SU-DHL-6 (cell line): Measurements from ENCODE around the gene OAS3.
"Not testable (repeated sequence)": the region's sequence is repeated elsewhere in the genome, so short reads cannot be mapped to it uniquely, and the experiment has no call there.

ENCODE experiments used
- H2AFZ ChIP-seq: fragments of 200-600 bp; sonication (generic); 2 replicates; pipeline ENCODE4 v1.6.1; 2014; ENCODE audit warnings: low read depth, mild to moderate bottlenecking, moderate library complexity, mixed read lengths, antibody characterized with exemption, low read length; ENCODE audit not compliant: severe bottlenecking
- H3F3A ChIP-seq: fragments of 200-600 bp; shearing (Covaris generic); 2 replicates; pipeline ENCODE4 v1.6.0; 2016; ENCODE audit warnings: antibody characterized with exemption, mild to moderate bottlenecking; ENCODE audit not compliant: insufficient read depth
- H3K27ac ChIP-seq: fragments of 200-600 bp; sonication (generic); 2 replicates; pipeline ENCODE4 v1.5.1; 2016; ENCODE audit warnings: low read depth, mild to moderate bottlenecking, low read length, moderate library complexity, mixed read lengths
- H3K27me3 ChIP-seq: fragments of 200-600 bp; sonication (generic), shearing (Covaris generic); 2 replicates; pipeline ENCODE4 v1.6.0; 2014; ENCODE audit warnings: mild to moderate bottlenecking, low read length
- H3K36me3 ChIP-seq: fragments of 200-600 bp; sonication (generic); 2 replicates; pipeline ENCODE4 v1.6.1; 2014; ENCODE audit warnings: mild to moderate bottlenecking, low read length, mixed read lengths
- H3K4me2 ChIP-seq: fragments of 300-600, 200-600 bp; shearing (Covaris generic), sonication (generic); 2 replicates; pipeline ENCODE4 v1.6.0; 2014; ENCODE audit warnings: low read length, low read depth, mild to moderate bottlenecking; ENCODE audit not compliant: poor library complexity, severe bottlenecking
- H3K4me3 ChIP-seq: fragments of 200-600 bp; sonication (generic); 2 replicates; pipeline ENCODE4 v1.5.1; 2014; ENCODE audit warnings: antibody characterized with exemption, low read length, mild to moderate bottlenecking, mixed read lengths; ENCODE audit not compliant: insufficient read depth, poor library complexity, severe bottlenecking
- H3K79me2 ChIP-seq: fragments of 200-600 bp; sonication (generic); 2 replicates; pipeline ENCODE4 v1.6.1; 2014; ENCODE audit warnings: mild to moderate bottlenecking, low read length, moderate library complexity; ENCODE audit not compliant: insufficient read depth
- H3K9ac ChIP-seq: fragments of 200-600 bp; sonication (generic); 2 replicates; pipeline ENCODE4 v1.7.0; 2014; ENCODE audit warnings: mild to moderate bottlenecking, low read length
- H3K9me2 ChIP-seq: fragments of 200-600 bp; sonication (generic); replicated peaks from 2 replicates; pipeline ENCODE4 v1.6.1; 2014; ENCODE audit warnings: low read length; ENCODE audit not compliant: insufficient read depth
- H3K9me3 ChIP-seq: fragments of 200-600 bp; sonication (generic); 2 replicates; pipeline ENCODE4 v1.6.1; 2014; ENCODE audit warnings: low read length, mixed read lengths; ENCODE audit not compliant: insufficient read depth
- H4K20me1 ChIP-seq: fragments of 200-600 bp; sonication (generic); 2 replicates; pipeline ENCODE4 v1.6.1; 2014; ENCODE audit warnings: low read depth, mild to moderate bottlenecking, antibody characterized with exemption, low read length, moderate library complexity, mixed read lengths
- CTCF ChIP-seq: fragments of 200-600 bp; sonication (generic); IDR thresholded peaks from one replicate; pipeline ENCODE4 v1.5.1; 2017; ENCODE audit warnings: antibody characterized with exemption, mild to moderate bottlenecking, low read length, moderate library complexity; ENCODE audit not compliant: insufficient read depth, poor library complexity, severe bottlenecking
- EZH2phosphoT487 ChIP-seq: fragments of 200-600 bp; sonication (generic), shearing (Covaris generic); conservative IDR thresholded peaks from 2 replicates; pipeline ENCODE4 v1.6.1; 2018; ENCODE audit warnings: mild to moderate bottlenecking, antibody characterized with exemption, low read length, moderate library complexity, mixed read lengths

OAS3 gene

GRCh38 chr12:112950701-112951100 lies 12.4 kb downstream of the OAS3 start:
- Histone ChIP-seq H3K36me3 (no peaks in the 10 kb centered on the region), H2AFZ (no peak overlapping the region), H3K4me2 (no peak overlapping the region), H3K9me3 (no peaks in the 10 kb centered on the region), H4K20me1 (no peaks in the 10 kb centered on the region), H3K27ac (no peak overlapping the region), H3K27me3 (no peaks in the 10 kb centered on the region), H3K9me2 (no peaks in the 10 kb centered on the region), H3F3A (no peaks in the 10 kb centered on the region), H3K79me2 (no peaks in the 10 kb centered on the region), H3K9ac (no peak overlapping the region), H3K4me3 (no peak overlapping the region)
- TF ChIP-seq CTCF (no peak), EZH2phosphoT487 (no peak)

GRCh38 chr12:112957125-112957524 lies 18.9 kb downstream of the OAS3 start:
- H3K27ac ChIP-seq, H3K79me2 ChIP-seq, H3K9ac ChIP-seq, H3K4me2 ChIP-seq, H4K20me1 ChIP-seq, H2AFZ ChIP-seq, H3K36me3 ChIP-seq, H3K9me3 ChIP-seq, H3K27me3 ChIP-seq, H3K4me3 ChIP-seq, H3F3A ChIP-seq, H3K9me2 ChIP-seq: not testable (repeated sequence)

- no peaks in the 10 kb centered on the region for H3K27me3 ChIP-seq
- H3K4me3 ChIP-seq, result no peak overlapping the region
- TF ChIP-seq CTCF, result no peak
- no peak for TF ChIP-seq EZH2phosphoT487
- no peaks in the 10 kb centered on the region for H3K79me2 ChIP-seq
- H3K36me3 ChIP-seq, result no peaks in the 10 kb centered on the region
- no peak overlapping the region for H3K9ac ChIP-seq
- no peaks in the 10 kb centered on the region for H4K20me1 ChIP-seq
- H2AFZ ChIP-seq, result no peak overlapping the region
- H3K9me2 ChIP-seq, result no peaks in the 10 kb centered on the region
- no peaks in the 10 kb centered on the region for H3K9me3 ChIP-seq
- H3F3A ChIP-seq, result no peaks in the 10 kb centered on the region
- no peak overlapping the region for H3K27ac ChIP-seq
- no peak overlapping the region for H3K4me2 ChIP-seq
Measured at GRCh38 chr12:112961074-112961473, 22.8 kb downstream of the OAS3 start.

GRCh38 chr12:112961536-112961935 lies 23.3 kb downstream of the OAS3 start:
- Histone ChIP-seq H3K9me2 (no peaks in the 10 kb centered on the region), H3K9ac (no peak overlapping the region), H3K27me3 (no peaks in the 10 kb centered on the region), H3K4me3 (no peak overlapping the region), H3F3A (no peaks in the 10 kb centered on the region), H4K20me1 (no peaks in the 10 kb centered on the region), H2AFZ (no peak overlapping the region), H3K9me3 (no peaks in the 10 kb centered on the region), H3K27ac (no peak overlapping the region), H3K79me2 (no peaks in the 10 kb centered on the region), H3K4me2 (no peak overlapping the region), H3K36me3 (no peaks in the 10 kb centered on the region)
- TF ChIP-seq CTCF, result no peak
- no peak for TF ChIP-seq EZH2phosphoT487
